ENCODE measurements around the gene FRMD4B. TPM values are rescaled to one million over a fixed set of nuclear protein-coding genes. Genes with fewer than 3 reads are reported as not detected.

Gene FRMD4B
- polyA plus RNA-seq, 3 donors = 13.2 to 21.0 (median 19.6) TPM

GRCh38 chr3:69385123-69385722, 665 bp downstream of the FRMD4B start:
- Mint-ChIP-seq H3K4me1 (peaks cover 49% of the 10 kb centered on the region), H3K36me3 (peaks cover 7 to 10% of the 10 kb centered on the region in 2 donors), H3K27me3 (ENCODE audit: low read depth in 3 of 3) (peaks cover 21 to 32% (median 27%) of the 10 kb centered on the region in 3 donors), H3K4me3 (peak overlapping the region; percentile 73 to 89), H3K9me3 (peaks cover 0 to 2% (median 0%) of the 10 kb centered on the region in 7 donors), H3K27ac (no peak overlapping the region)
- Histone ChIP-seq H3K9me3 (replicated peaks in 1 of 2; ENCODE audit: control insufficient read depth in 1 of 2, insufficient read depth in 1 of 2, low read length in 2 of 2) (peaks cover 0 to 3% of the 10 kb centered on the region in 2 donors), H4K20me1 (ENCODE audit: insufficient read depth, low read length) (peaks cover 7% of the 10 kb centered on the region), H3K36me3 (replicated peaks in 1 of 2; ENCODE audit: control insufficient read depth in 1 of 2, insufficient read depth in 2 of 2, low read length in 2 of 2) (no peaks in the 10 kb centered on the region), H3K4me2 (replicated peaks; ENCODE audit: extremely low read depth, low read length, poor library complexity, severe bottlenecking) (peak overlapping the region; percentile 88), H2AFZ (ENCODE audit: insufficient read depth, low read depth, low read length, poor library complexity, severe bottlenecking) (peak overlapping the region; percentile 81), H3K27ac (ENCODE audit: low read depth in 1 of 2, low read length in 2 of 2) (no peak overlapping the region), H3K9ac (ENCODE audit: insufficient read depth, low read length, poor library complexity, severe bottlenecking) (no peak overlapping the region), H3K27me3 (ENCODE audit: control insufficient read depth in 2 of 2, insufficient read depth in 2 of 2, low read length in 2 of 2) (peaks cover 17 to 18% of the 10 kb centered on the region in 2 donors), H3K4me1 (ENCODE audit: control insufficient read depth in 1 of 2, insufficient read depth in 2 of 2, low read length in 2 of 2) (peaks cover 37 to 44% of the 10 kb centered on the region in 2 donors), H3K79me2 (ENCODE audit: insufficient read depth, low read length) (no peaks in the 10 kb centered on the region), H3K4me3 (replicated peaks in 1 of 3; ENCODE audit: low read depth in 2 of 3, low read length in 3 of 3) (peak overlapping the region; percentile 37 to 76 (median 45))
- no peak for TF ChIP-seq CTCF (IDR thresholded peaks at IDR 0.05)
- intact Hi-C loops (cut with micrococcal nuclease) = no loop called here
- no peak for DNase-seq
- 0% methylated on average over 1 of the region's 11 CpGs for WGBS (ENCODE audit: insufficient coverage)

DNA sequence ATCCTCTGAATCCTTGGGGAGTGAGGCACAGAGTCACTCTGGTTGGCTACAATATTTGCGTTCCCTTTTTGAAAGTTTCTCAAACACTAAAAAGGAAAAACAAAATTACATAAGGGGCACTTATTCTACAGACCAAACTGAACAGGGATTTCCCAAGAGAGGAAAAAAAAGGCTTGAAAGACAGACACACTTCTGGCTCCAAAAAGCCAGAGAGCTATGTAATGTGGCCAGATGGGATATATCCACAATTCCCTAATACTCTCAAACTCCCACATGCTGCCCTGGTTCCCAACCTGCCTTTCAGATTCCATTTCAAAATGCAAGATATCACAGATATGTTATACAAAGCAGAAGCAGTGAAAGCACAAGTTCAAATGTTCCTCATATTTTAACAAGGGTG, 1.6 kb downstream of the FRMD4B start:
- Mint-ChIP-seq H3K27ac (no peak overlapping the region), H3K9me3 (peaks cover 0 to 2% (median 0%) of the 10 kb centered on the region in 7 donors), H3K4me1 (peaks cover 42% of the 10 kb centered on the region), H3K4me3 (peak overlapping the region in 1 of 2 donors; percentile 24), H3K36me3 (peaks cover 7 to 10% of the 10 kb centered on the region in 2 donors), H3K27me3 (ENCODE audit: low read depth in 3 of 3) (peaks cover 21 to 32% (median 27%) of the 10 kb centered on the region in 3 donors)
- intact Hi-C loops (cut with micrococcal nuclease) = no loop called here
- WGBS (ENCODE audit: insufficient coverage) = no CpG with 5 or more reads among the region's 1 CpG
- Histone ChIP-seq H4K20me1 (ENCODE audit: insufficient read depth, low read length) (peaks cover 7% of the 10 kb centered on the region), H3K79me2 (ENCODE audit: insufficient read depth, low read length) (no peaks in the 10 kb centered on the region), H3K36me3 (replicated peaks in 1 of 2; ENCODE audit: control insufficient read depth in 1 of 2, insufficient read depth in 2 of 2, low read length in 2 of 2) (no peaks in the 10 kb centered on the region), H2AFZ (ENCODE audit: insufficient read depth, low read depth, low read length, poor library complexity, severe bottlenecking) (no peak overlapping the region), H3K9ac (ENCODE audit: insufficient read depth, low read length, poor library complexity, severe bottlenecking) (no peak overlapping the region), H3K4me2 (replicated peaks; ENCODE audit: extremely low read depth, low read length, poor library complexity, severe bottlenecking) (no peak overlapping the region), H3K4me3 (replicated peaks in 1 of 3; ENCODE audit: low read depth in 2 of 3, low read length in 3 of 3) (no peak overlapping the region), H3K4me1 (ENCODE audit: control insufficient read depth in 1 of 2, insufficient read depth in 2 of 2, low read length in 2 of 2) (peaks cover 28 to 35% of the 10 kb centered on the region in 2 donors), H3K27ac (ENCODE audit: low read depth in 1 of 2, low read length in 2 of 2) (no peak overlapping the region), H3K27me3 (ENCODE audit: control insufficient read depth in 2 of 2, insufficient read depth in 2 of 2, low read length in 2 of 2) (peaks cover 17 to 18% of the 10 kb centered on the region in 2 donors), H3K9me3 (replicated peaks in 1 of 2; ENCODE audit: control insufficient read depth in 1 of 2, insufficient read depth in 1 of 2, low read length in 2 of 2) (peaks cover 0 to 3% of the 10 kb centered on the region in 2 donors)
- no peak for DNase-seq
- TF ChIP-seq CTCF (IDR thresholded peaks at IDR 0.05) = no peak
